ENCODE data around the gene LUC7L3. TPM values are rescaled to one million over a fixed set of nuclear protein-coding genes. Genes with fewer than 3 reads are reported as not detected.
A peak's percentile ranks its signal among the peaks of the same experiment; 100 is the strongest.
"Not testable (repeated sequence)": the region's sequence is repeated elsewhere in the genome, so short reads cannot be mapped to it uniquely, and the experiment has no call there.

LUC7L3 gene
- total RNA-seq, 1 donor from 2014 or later = 43.6 TPM

DNA sequence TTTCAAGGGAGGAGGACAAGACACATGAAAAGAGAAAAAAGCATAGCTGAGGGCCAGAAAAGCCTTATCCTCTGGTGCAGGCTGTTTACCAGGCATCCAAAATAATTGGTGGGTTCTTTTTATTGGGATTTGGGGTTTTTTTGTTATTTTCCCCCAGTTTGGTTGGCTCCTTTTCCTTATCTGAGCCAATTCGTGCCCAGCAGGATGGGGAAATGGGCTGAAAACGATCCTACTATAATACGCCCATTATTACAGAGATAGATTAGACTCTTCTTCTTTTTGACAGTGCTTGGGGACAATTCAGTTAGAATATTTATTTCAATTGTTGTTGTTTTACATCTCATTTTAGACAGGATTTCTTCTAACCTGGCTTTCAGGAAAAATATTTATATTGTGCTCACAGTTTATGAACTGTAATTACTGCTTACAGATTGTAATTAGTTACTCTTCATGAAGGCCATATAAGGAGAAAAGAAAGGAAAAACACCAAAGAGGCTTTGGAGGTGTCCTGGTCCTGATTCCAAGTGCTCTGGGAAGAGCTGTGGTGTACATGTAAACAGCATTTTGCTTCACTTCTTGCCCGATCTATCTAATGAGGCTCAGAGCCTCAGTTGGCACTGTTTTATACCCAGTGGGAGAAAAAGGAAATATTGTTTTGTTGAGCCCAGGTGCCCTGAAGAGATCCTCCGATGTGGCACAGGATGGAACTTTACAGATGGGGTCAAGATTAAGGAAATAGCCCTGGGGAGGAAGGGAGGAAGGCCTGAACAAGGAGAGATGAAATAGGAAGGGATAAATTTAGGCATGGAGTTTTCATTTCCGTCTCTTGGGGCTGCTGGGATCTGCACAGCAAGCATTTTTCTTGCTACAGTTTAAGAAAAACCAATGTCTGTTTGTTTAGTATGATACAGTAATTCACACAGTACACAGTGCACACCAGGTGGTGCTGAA, 11.1 kb upstream of the LUC7L3 start:
- DNase-seq (ENCODE audit: low spot score) = no peak
- ATAC-seq = peak; percentile 8

DNA sequence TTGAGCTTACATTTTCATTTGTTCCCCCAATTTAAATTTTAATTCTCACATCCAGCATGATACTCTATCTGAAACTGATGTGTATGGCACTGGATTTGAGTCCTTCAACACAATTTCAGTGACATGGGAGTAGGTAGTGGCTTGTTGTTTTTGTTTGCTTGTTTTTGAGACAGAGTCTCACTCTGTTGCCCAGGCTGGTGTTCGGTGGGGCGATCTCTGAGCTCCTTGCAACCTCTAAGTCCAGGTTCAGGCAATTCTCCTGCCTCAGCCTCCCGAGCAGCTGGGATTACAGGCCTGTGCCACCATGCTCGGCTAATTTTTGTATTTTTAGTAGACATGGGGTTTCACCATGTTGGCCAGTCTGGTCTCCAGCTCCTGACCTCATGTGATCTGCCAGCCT, 10.3 kb upstream of the LUC7L3 start:
- not testable (repeated sequence) for ATAC-seq; DNase-seq (ENCODE audit: low spot score)

DNA sequence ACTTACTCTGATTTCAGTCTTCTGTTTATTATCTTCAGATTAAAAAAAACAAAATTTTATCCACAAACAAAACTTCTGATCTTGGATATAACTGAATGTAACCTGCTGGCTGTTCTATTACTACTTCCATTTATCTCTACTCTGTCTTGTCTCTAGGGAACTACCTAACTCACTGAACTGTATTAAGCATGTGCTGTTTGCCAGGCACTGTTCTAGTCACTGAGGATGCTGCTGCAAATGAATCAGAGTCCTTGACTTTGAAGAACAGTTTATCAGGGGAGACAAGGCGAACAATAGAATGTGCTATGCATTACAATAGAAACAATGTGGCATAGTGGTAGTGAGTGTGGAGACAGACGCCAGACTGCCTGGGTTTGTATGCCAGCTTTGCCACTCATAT, 9.4 kb upstream of the LUC7L3 start:
- ATAC-seq = no peak

DNA sequence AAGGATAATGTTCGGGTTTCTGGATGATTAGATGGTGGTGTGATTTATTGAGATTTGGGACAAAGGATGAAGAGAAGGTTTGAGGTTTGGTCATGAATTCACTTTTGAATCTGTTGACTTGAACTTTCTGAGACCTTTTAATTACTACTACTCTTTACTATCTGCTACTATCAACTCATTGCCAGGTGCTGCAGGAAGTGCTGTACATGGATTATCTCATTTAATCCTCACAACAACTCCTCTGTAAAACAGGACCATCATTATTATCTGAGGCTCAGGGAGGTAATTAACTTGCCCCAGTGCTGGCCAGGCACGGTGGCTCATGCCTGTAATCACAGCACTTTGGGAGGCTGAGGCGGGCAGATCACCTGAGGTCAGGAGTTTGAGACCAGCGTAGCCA, 8.8 kb upstream of the LUC7L3 start:
- DNase-seq (ENCODE audit: low spot score) = no peak
- no peak for ATAC-seq

More for the DNA sequence above, 9.4 kb upstream of the LUC7L3 start:
- no peak for DNase-seq (ENCODE audit: low spot score)

DNA sequence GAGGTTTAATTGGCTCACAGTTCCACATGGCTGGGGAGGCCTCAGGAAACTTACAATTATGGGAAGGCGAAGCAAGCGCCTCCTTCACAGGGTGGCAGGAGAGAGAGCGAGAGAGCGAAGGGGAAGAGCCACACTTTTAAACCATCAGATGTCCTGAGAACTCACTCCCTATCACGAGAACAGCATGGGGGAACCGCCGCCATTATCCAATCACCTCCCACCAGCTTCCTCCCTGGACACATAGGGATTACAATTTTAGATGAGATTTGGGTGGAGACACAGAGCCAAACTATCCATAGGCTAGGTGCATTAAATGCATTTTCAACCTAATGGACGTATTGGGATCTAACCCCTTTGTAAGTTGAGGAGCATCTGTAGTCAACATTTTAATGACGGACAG, 6.8 kb upstream of the LUC7L3 start:
- ATAC-seq (no peak), DNase-seq (ENCODE audit: low spot score) (no peak)

DNA sequence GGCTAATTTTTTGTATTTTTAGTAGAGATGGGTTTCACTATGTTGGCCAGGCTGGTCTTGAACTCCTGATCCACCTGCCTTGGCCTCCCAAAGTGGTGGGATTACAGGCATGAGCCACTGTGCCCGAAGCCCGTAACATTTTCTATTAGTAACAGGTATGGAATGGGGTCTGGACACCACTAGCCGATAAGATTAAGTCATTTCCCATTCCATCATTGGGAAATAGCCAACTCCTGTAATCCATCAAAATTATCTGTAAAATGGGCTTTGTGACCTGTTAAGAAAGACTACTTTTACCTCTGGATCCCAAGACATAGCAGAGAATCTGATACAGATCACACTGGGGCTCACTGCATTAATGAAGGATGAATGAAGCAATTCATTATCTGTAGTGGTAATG, 3.9 kb upstream of the LUC7L3 start:
- ATAC-seq = no peak
- no peak for DNase-seq (ENCODE audit: low spot score)

DNA sequence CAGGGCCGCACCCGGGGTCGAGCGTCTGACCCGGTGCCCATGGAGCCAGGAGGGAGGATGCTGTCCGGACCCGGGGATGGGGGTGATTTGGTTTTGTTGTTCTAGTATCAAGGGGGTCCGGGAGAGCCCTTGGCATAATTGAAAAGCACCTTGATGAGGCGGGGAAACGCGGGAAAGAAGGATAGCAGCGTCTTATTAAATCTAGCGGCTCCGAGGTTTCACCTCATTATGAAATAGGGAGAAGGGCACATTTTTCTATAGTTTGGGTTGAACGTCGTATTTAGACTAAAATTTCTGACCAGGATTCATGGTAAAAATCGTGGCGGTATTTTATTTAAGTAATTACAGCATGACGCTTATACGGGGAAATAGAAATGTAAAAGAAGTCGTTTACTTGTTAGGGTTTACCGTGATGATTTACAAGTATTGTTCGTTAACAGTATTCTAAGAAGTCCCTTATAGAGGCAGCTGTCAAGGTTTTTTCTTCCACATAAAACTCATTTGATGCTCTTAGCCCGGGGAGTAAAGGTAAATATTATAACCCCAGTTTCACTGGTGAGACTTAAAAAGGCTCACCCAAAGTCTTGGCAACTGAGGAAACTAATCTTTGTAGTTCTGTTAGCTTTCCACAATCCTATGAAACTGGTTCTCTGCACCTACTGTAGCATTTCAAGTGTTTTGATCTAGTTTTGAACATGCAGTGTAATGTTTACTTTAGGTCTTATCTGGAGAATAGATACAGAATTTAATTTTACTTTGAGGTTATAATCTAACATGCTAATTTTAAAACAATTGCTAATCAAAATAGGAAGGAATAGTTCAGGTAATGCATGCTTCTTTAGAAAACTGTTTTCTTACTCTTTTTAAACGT, 756 bp downstream of the LUC7L3 start:
- ATAC-seq (no peak), DNase-seq (ENCODE audit: low spot score) (no peak)

DNA sequence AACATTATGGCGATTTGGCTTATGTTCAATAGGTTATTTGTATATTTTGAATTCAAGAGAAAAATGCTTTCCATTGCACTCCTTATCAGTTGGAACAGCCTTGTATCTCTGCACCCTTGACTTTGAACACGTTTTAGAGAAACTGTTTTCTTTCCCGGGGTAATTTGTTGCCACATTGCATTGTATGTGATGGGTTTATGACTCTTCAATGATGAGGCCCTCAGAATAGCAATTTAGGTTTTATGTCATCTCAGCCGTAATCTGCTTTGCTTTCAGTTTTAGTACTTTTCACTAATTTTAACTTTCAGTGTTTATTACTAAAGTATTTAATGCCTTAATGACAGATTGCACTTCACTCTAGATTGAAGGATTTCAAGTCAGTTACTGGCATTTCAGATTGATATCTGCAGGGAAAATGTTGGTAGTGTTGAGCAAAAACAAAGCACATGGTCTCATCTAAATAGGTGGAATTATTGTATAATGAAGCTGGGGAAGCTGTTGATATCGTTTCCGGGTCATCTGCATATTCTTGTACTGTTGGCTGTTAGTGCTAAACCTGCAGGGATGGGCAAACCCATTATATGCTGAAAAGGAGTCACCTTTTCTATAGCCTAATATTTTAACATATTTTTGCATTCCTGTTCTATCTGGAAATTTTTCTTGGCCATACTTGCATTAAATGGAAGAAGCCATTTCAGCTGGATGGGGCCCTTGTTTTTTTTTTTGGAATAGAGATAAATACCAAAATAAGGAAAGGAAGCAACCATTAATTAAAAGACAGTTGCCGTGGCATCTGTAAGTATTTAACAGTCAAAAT, 2.0 kb downstream of the LUC7L3 start:
- ATAC-seq (no peak), DNase-seq (ENCODE audit: low spot score) (no peak)

DNA sequence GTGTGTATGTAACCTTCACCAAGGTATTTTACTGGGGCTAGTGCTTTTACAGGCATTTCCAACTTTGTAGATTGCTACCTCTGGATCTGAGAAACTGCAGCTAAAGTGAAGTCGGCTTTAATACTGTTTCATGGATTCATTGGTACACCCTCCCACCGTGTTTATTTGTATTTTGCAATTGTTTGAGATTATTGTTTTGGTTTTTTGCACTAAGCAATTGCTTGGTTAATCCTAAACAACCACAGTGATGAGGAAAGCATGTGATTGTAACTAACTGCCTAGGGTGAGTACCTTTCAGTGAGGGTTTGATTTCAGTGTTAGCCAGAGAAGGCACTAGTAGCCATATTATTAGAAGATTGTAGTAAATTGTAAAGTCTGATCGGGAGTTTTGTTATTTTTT, 3.3 kb downstream of the LUC7L3 start:
- DNase-seq (ENCODE audit: low spot score) = no peak
- ATAC-seq = no peak

DNA sequence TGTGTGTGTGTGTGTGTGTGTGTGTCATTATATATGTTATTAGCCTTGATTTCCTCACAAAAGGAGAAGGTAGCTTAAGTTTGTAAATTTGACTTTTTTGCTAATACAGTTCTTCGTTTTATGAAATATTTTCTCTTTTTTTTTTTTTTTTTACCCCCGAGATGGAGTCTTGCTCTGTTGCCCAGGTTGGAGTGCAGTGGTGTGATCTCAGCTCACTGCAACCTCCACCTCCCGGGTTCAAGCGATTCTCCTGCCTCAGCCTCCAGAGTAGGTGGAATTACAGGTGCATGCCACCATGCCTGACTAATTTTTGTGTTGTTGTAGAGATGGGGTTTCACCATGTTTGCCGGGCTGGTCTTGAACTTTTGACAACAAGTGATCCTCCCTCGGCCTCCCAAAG, 5.2 kb downstream of the LUC7L3 start:
- not testable (repeated sequence) for DNase-seq (ENCODE audit: low spot score); ATAC-seq

DNA sequence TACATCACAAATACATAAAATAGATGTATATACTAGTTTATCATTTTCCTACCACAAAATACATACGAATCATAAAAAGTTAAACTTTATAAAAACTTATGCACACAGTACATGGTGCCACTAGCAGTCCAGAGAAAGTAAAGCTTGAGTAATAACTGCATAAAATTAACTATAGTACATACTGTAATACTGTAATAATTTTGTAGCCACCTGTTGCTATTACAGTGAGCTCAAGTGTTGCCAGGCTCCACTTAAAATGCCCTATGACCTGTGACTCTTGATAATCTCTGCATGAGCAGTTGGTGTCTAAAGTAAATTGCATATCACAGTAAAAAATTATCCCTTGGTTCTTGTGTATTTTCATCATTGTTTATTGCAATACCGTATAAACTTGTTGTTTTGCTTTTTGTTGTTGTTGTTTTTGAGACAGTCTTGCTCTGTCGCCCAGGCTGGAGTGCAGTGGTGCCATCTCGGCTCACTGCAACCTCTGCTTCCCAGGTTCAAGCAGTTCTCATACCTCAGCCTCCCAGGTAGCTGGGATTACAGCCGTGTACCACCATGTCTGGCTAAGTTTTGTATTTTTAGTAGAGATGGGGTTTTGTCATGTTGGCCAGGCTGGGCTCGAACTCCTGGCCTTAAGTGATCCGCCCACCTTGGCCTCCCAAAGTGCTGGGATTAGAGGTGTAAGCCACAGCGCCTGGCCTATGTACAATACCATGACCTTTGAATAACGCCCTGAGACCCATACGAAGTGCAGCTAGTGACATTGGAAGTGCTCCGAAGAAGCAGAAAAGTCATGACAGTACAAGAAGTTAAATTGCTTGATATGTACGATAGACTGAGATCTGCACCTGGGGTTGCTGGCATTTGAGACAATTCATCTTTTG, 6.6 kb downstream of the LUC7L3 start:
- peak; percentile 65 for ATAC-seq

DNA sequence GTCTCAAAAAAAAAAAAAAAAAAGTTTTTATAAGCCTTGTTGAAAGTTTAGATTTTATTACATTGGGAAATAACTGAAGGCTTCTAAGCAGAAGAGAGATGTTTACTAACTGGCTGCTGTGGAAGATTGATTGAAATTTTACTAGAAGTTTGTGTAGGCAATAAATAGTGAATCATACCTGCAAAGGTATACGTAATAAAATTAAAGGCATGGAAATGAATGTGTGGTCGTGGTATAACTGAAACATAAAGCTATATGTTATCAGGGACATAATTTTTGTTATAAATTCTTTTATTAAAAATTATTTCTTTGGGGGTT, 8.7 kb downstream of the LUC7L3 start:
- ATAC-seq = no peak

More for the DNA sequence above, 6.6 kb downstream of the LUC7L3 start:
- DNase-seq (ENCODE audit: low spot score) = no peak

DNA sequence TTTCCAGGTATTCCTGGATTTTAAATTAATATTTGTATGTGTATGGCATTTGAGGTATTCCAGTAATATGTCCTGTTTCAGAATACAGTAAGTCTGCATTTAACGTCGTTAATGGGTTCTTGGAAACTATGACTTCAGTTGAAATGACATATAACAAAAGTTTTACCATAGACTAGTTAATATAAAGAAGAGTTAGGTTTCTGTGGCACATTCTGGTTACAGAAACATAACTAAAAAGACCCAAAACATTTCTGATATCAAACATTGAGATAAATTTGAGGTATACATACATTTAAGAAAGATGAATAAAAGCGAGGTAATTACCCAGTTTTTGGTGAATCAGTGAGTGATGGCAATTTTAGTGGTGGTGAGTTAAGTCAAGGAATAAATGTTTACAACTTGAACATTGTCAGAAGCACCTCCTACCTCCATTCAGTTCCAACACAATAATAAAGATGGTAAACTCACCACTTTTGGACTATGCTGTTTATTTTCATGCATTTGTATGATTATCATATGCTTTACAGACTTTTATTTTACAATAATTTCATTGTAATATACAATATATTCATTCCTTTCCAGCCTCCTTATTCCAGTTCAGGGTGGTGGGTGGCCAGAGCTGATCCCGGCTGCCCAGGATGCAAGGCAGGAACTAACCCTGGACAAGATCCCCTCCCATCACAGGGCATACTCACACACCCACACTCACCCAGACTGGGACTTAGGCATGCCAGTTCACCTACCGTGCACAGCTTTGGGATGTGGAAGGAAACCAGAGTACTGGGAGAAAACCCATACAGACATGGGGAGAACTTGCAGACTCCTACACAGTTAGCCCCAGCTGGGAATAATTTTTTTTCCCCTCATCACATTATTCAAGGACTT, 9.7 kb downstream of the LUC7L3 start:
- DNase-seq (ENCODE audit: low spot score) (no peak), ATAC-seq (no peak)

More for the DNA sequence above, 8.7 kb downstream of the LUC7L3 start:
- DNase-seq (ENCODE audit: low spot score) = no peak

DNA sequence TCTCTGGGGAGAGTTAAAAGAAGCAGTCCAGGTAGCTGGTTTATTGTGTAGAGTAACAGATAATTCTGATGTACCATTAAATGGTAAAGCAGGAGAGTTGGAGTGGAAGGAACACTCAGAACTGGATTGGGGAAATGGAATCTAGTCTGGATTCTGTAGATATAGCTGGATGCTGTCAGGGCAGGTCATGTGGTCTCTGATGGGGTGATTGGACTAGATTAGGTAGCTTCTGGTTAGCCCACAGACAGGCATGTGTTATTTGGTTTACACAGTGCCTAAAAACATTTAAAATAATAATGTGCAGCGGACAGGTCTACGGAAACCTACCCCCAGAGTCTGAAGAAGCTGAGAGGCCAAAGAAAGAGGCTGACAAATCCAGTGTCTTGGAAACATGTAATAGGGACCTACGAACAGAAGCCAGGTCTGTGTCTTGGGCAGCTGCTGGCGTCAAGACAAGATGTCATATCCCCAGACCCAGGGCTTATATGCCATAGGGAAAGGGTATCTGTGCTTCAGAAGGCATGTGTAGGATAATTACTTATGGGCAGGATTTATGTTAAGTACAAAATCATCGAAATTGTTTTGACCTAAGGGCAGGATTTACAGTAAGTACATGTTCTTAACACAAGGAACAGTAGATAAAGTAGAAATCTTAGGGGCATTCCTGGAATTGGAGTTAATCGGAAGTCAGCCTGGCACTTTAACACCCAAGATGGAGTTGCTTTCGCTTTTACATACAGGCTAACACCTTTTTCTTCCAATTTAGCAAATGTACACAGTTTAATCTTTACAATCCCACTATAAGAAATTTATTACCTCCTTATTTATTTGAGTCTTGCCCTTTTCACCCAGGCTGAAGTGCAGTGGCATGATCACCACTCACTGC, 12.4 kb downstream of the LUC7L3 start:
- ATAC-seq = no peak

DNA sequence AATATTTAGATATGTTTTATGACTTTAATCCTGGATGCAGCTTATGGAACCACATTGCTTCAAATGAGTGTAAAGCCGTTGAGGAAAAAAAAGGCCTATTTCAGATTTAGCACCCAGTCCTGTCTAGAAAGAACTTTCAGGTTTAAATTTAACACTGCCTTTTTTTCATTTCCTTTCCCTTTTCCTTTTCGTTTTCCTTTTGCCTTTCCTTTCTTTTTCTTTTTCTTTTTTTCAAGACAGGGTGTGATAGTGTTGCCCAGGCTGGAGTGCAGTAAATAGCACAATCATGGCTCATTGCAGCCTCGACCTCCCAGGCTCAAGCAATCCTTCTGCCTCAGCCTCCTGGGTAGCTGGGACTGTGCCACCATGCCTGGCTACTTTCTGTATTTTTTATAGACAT, 15.9 kb downstream of the LUC7L3 start:
- DNase-seq (ENCODE audit: low spot score) = no peak
- ATAC-seq = no peak

More for the DNA sequence above, 12.4 kb downstream of the LUC7L3 start:
- DNase-seq (ENCODE audit: low spot score) = no peak

DNA sequence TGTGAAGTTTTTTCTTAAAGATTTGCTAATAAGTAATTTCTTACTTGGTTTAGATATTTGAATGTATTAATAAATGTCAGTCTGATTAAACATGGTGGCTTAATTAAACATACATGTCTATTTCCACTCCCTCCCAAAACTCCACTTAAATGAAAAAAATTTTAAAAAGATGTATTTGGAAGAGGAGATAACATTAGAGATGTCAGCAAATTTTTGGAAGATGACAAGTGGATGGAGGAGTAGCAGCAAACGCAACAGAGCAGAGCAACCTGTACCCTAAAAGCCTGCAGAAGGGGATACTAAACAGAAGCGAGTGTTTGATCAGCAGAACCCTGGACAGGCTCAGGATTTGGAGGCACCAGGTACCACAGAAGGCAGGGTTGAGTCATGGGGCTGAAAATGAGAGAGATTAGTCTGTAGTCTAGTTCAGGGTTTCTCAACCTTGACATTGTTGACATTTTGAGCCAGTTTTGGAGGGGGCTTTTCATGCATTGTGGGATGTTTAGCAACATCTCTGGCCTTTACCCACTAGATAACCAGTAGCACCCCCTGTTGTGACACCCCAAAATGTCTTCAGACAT, 17.8 kb downstream of the LUC7L3 start:
- DNase-seq (ENCODE audit: low spot score) (no peak), ATAC-seq (no peak)

DNA sequence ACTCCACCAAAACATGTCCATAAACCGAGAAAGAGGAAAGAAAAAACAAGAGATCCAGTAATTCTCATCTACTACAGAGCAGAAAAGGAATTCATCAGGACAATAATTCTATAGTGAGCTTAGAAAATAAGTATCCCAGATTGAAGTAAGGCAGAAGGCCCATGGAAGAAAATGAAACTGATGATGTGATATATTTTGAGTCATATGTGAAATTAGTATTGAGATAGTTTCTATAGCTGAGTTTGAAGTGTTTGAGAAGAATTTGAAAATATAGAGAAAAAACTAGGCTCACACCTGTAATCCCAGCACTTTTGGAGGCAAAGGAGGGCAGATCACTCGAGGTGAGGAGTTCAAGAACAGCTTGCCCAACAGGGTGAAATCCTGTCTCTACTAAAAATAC, 19.7 kb downstream of the LUC7L3 start:
- DNase-seq (ENCODE audit: low spot score) (no peak), ATAC-seq (no peak)

DNA sequence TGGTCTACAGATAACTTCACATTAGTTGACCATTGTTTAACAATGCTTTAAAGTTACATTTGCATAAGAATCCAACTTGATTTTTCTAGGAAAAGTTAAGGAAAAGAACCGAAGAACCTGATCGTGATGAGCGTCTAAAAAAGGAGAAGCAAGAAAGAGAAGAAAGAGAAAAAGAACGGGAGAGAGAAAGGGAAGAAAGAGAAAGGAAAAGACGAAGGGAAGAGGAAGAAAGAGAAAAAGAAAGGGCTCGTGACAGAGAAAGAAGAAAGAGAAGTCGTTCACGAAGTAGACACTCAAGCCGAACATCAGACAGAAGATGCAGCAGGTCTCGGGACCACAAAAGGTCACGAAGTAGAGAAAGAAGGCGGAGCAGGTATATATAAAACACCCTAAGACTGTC, 26.2 kb downstream of the LUC7L3 start:
- ATAC-seq (no peak), DNase-seq (ENCODE audit: low spot score) (no peak)

All from left lobe of liver (tissue), 2 donors.